NCI-H1048 (cell line): ENCODE data around the gene HMX2.
A peak's percentile ranks its signal among the peaks of the same experiment; 100 is the strongest.
"Not testable (repeated sequence)": the region's sequence is repeated elsewhere in the genome, so short reads cannot be mapped to it uniquely, and the experiment has no call there.

Experiments
- DNase-seq: peaks from one replicate; lab custom pipeline; 2025; lab: John Stamatoyannopoulos, UW

HMX2 gene

DNA sequence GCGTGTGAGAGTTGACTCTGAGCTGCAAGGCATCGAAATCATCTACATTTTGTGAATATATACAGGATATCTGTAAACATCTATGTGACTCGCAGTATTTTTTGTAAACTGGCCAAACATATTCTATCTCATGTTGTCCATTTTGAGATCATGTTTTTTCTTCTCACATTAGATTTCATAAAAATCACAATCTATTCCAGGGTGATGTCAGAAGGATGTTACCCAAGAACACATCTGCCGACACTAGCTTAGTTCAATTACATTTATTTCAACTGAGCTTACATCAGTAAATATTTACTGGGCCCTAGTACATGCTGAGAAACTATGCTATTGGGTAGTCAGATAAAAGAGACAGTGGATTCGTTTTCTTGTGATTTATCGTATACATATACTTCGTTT, 3.8 kb downstream of the HMX2 start:
- no peak for DNase-seq

DNA sequence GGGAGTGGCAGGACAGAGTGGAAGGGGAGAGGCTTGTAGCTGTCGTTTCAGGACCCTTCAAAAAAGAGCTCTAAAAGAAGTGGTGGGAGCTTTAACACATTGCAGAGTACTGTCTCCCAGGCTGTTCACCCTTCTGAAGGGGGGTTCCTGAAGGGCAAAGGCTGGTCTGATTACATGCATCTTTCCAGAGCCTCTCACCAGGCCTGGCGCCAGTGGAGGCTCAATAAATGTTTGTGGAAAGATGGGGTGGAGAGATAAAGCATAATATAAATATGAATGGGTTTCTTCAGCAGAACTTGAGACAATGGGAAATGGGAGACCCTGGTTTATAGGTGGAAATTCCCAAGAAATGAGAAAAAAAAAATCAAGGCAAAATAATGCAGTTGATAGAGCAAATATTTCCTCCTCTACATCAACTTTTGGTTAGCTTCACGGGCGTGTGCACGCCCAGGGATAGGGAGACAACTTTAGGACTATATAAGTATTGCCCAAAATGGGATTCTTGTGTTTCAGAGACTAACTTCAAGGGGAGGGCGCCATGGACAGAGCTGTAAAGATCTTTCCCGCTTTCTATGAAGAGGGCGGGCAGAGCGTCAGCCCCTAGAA, 5.7 kb downstream of the HMX2 start:
- no peak for DNase-seq

DNA sequence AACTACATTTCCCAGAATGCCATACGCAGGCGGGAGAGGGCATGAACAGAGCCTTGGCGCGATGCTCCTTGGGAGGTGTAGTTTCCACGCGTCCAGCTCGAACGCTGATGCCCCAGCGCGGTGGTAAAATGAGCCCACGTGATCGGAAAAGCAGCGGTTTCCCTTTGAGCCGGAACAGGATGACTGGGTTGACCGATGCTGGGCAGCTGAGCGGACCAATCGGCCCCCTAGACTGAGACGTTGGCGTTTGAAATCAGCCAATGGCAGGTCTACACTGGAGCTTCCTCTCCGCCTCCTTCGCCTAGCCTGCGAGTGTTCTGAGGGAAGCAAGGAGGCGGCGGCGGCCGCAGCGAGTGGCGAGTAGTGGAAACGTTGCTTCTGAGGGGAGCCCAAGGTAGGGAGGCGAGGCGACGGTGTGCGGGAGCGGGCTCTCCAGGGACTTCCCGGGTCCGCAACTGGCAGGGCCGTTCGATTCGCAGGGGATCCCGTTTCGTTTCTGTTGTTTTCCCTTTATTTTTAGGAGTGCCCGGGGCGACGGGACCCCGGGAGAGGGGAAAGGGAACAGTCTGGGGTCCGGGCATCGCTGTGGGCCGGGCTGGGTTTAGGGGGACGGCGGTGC, 6.3 kb downstream of the HMX2 start, which contains the start of gene BUB3:
TSS of gene BUB3 (plus strand) at position 311 of the 619 bp plus-strand sequence. CDS start 516 bp downstream, outside the sequence.
- peak; percentile 99 for DNase-seq

DNA sequence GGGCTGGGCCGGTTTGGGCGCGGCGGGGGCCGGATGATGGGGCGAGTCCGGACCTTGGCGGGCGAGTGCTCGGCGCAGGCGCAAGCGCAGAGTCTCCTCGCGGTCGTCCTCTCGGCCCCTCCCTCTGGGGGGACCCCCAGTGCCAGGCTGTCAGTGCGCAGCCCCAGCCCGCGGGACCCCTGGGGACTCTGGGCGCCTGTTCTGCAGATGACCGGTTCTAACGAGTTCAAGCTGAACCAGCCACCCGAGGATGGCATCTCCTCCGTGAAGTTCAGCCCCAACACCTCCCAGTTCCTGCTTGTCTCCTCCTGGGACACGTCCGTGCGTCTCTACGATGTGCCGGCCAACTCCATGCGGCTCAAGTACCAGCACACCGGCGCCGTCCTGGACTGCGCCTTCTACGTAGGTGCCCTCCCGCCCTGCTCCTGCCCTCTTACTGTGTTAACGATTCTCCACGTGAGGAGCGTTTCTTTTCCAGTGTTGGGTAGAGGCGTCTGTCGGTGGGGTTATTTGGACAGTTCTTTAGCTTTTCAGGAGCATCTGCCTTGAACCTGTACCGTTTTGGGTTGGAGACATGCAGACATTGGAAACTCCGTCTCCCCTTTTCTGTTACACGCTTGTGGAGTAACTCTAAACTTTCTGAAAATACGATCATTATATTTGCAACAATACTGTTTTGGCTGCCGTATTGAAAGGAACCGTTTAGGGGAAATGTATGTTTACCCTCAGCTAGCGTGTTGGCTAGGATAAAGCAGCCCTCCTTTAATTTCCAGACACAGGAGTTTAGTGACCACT, 7.0 kb downstream of the HMX2 start:
- DNase-seq, result no peak

DNA sequence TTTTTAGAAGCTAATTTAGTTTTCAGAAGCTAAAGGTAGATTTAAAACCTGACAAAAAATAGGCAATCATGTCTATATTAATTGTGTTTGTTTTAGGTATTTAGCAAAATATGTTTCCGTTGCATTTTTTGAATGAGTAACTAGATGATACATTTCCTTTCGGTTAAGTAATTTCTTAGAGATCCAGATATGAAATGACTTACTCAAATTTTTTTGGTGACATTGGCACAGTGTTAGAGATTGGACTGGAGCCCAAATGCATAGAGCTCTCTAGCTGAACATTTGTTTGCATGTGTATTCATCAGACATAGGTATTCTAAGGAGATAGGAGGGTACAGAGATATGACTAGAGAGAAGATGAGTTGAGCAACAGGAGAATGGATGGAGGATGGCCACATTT, 8.1 kb downstream of the HMX2 start:
- DNase-seq, result no peak

DNA sequence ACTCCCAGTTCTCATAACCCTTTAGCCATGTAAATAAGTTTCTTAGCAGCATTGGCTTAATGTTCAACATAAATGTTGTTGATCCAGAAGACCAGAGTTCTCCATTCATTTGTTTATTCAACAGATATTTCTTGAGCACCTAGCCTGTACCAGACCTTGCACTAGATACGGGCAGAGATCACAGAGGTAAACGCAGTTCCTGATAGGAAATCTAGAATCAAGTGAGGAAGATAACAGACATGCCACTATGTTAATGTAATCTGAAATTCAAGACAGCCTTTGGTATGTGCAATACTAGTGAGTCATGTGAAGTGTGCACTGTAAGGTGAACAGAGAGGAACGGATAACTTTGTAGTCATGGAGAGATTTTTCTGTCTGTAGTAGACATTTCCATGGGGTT, 9.3 kb downstream of the HMX2 start:
- no peak for DNase-seq

DNA sequence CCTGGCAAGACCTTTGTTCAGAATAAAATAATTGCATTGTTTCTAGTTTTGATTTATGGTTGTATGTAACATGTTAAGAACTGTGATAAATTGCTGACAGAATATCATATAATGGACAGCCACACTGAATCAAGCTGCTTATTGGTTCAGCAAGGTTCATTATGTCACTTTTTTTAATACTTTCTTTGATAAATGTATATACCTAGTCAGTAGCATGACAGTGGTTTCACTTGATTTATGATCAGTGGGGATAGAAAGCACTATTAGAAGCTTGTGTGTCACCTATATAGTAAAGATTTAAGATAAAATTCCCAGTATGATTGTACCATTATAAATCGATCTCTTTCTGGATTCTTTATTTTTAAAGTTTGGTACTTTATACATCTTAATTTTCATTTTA, 10.7 kb downstream of the HMX2 start:
- DNase-seq, result no peak

DNA sequence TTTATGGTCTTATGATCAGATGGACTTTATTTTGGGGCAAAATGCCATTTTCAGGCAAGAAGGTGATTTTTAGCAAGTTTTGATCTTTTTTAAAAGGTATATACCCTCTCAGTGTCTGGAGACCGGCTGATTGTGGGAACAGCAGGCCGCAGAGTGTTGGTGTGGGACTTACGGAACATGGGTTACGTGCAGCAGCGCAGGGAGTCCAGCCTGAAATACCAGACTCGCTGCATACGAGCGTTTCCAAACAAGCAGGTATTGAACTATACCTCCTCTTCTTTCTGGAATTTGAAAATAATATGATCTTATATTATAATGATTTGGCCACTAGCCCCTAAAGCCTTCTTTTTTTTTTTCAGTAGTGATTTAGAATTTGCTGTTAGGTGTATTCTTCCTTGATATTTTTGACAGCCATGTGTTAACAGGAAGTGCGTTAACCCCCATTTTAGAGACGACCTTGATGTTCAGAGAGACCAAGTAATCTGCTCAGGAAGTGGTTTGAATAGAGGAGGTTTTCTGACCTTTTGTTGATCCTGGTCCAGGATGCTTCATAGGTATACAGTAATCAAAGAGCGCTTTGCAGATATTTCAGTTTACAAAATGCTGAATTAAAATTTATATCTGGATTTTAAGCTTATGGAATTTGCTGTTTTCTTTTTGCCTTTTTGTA, 12.5 kb downstream of the HMX2 start:
- DNase-seq, result no peak

DNA sequence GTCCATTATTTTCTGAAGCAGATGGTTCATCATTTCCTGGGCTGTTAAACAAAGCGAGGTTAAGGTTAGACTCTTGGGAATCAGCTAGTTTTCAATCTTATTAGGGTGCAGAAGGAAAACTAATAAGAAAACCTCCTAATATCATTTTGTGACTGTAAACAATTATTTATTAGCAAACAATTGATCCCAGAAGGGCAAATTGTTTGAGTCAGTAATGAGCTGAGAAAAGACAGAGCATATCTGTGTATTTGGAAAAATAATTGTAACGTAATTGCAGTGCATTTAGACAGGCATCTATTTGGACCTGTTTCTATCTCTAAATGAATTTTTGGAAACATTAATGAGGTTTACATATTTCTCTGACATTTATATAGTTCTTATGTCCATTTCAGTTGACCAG, 16.4 kb downstream of the HMX2 start:
- no peak for DNase-seq

DNA sequence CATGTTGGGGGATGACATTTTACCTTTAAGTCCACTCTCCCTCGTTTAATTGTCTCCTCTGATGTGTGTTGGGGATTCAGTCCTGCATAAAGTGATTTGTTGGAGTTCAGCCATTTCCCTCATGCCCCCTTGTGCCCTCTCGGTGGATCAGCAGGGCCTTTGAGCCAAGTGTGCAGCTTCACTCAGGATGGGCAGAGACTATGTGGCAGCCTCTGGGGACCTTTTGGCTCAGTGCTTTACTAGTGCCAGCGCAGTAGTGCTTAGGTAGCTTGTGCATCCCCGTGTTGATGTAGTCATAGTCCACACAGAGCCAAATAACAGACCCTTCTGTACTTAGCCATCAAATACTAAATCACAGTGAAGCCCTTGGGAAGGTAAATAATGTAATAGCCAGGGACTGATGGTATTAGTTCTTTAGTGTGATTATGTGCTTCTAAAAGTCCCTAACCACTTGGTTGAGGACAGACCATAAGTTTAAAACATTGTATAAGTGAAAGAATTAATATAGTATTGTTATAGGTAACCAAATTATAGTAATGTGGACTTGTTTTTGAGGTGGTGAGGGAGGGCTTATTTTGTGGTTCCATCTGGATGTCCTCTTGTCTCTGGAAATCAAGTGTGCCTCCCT, 17.6 kb downstream of the HMX2 start:
- no peak for DNase-seq

DNA sequence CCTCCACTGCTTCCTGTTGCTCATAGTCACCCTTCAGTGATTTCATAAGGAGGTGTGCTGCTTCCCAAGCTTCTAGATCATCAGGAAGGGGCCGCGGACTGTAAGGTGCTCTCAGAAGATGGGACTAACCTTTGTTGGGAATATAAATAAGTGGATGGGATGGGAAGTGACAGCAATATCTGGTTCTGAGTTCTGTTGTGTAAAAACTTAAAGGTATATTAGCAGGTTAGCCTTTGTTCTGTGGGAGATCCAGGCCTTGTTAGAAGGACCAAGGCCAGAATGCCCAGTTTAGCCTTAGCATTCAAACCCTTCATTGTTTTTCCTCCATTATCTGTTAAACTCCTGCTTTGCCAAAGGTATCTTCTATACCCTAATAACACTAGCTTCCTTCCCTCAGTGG, 18.7 kb downstream of the HMX2 start:
- DNase-seq, result no peak

DNA sequence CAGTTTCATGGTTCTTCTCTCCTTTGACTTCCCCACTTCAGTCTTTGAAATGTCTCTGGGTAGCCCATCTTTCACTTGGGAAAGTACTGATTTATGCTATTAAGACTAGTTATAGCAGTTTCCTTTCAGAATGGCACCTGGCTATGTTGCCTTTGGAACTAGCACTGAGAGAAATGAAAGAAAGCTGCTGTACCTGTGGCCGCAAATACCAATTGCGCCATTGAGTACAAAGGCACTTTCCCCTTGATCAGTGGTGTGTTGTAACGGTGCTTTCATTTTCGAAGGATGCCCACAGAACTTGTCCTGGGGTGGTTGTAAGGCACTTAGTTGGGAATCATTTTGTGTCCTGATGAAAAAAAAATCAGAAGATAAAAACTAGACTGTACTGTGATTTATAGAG, 23.0 kb downstream of the HMX2 start:
- DNase-seq, result no peak

DNA sequence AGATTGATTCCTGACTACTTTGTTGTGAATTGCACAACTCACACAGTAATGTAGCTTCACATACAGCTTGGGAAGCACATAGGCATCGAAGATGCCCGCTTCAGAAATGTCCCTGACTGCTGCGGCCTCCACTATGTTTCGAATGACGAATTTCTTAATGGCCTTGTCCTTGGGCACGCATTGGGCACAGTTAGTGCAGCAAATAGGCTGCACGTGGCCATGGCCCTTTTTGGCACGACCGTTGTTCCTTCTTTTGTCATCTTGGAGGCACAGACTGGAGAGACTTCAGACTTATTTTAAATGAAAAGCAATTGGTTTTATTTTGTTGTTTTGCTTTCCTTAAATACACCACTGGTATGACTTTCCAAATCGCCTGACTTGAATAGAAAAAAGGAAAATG, 23.7 kb downstream of the HMX2 start:
- not testable (repeated sequence) for DNase-seq

DNA sequence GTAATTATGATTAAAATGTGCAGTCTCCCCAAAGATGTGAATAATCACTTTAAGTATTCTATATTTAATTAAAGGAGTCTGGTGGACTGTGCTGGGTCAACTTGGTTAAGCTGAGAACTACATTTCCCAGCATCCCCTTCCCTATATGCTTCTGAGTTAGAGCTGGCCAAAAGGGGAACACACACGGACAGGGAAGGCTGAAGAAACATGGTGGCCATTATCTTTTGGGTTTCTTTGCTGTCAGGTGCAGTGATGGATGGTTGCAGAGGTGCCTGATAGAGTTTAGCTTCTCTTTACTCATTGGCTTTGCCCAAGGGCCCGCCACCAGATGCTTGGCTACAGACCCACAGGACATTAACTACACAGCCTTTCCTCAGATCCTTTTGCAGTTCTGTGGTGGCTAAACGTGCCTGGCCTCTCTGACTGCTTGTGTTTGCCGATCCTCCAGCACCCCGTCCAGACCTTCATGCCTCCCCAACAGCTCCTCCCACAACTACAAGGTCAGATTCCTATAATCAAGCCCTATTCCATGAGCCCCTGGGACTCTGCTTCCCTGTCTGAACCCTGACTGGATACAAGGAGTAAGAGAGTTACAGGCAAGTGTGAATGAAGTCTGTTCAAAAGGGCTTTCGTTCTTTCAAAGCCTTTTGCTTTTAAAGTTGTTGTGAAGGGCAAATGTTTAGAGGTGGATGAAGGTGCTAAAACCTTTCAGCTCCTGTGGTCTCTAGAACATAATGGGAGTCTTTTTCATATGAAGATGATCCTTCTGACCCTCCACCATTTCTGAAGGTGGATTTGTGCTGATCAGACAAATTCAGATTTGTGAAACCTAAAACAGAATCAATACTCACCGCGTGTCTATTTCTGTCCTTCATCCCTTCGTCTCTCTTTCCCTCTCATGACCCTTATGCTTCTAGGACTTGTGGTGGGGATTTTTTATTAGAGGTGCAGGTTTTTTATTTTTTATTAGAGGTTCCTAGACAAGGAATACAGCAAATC, 27.8 kb downstream of the HMX2 start:
- DNase-seq, result no peak

DNA sequence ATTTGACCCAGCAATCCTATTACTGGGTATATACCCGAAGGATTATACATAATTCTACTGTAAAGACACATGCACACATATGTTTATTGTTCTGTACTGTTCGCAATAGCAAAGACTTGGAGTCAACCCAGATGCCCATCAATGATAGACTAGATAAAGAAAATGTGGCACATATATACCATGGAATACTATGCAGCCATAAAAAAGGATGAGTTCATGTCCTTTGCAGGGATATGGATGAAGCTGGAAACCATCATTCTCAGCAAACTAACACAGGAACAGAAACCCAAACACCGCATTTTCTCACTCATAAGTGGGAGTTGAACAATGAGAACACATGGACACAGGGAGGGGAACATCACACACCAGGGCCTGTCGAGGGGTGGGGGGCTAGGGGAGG, 30.5 kb downstream of the HMX2 start:
- not testable (repeated sequence) for DNase-seq

DNA sequence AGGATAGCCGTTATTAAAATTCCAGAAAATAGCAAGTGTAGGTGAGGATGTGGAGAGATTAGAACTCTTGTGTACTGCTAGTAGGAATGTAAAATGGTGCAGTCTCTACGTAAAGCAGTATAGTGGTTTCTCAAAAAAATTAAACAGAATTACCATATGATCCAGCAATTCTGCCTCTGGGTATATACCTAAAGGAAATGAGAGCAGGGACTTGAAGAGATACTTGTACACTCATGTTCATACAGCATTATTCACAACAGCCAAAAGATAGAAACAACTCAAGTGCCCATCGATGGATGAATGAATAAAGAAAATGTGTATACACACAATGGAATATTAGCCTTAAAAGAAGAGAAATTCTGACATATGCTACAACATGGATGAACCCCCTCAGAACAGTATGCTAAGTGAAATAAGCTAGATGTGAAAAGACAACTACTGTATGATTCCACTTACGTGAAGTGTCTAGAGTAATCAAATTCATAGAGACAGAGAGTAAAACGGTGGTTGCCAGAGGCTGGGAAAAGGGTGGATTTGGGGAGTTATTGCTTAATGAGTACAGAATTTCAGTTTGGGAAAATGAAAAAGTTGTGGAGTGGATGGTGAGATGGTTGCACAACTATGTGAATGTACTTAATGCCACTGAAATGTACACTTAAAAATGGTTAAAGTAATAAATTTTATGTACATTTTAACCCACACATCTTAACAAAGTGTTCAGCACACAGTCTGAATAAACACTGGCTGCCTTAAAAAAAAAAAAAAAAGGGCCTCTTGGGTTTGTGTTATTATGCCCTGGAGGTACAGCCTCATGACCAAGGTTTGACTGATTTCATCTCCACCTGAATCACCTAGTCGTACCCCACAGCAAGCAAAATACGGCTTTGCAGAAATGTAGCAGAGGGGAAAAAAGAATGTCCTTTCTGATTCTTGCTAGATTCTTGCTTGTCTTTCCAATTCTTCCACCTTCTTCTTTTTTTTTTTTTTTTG, 32.5 kb downstream of the HMX2 start:
- no peak for DNase-seq

DNA sequence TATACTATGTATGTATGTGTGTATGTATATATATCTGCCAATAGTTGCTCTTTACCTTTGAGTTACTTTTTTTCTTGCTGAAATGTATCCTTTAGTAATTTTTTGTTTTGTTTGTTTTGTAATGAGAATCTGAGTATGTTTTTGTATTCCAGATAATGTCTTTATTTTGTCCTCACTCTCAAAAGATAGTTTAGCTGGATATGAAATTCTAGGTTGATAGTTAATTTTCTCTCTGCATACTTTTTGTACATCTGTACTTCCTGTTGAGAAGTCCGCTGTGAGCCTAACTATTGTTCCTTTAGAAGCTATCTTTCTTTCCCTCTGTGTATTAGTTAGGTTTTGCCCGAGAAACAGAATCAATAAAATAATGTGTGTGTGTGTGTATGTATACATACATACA, 35.8 kb downstream of the HMX2 start:
- no peak for DNase-seq

DNA sequence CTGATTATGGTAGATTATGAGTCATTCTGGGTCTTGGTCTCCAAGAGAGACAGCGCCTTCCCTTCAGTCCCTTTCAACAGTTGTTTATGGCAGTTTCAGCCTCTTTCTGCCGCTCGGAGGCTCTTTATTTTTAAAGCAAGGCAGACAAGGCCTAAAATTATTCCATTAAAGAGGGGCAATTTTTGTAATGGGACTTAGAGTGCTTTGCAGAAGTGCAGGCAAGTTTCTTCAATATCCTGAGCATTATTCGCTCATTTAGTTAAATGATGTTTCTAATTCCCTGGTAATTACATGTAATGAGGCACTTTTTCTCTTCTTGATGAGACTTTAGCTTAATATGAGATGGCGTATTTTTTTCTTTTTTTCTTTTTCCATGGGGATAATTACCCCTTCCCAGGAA, 39.8 kb downstream of the HMX2 start:
- no peak for DNase-seq

DNA sequence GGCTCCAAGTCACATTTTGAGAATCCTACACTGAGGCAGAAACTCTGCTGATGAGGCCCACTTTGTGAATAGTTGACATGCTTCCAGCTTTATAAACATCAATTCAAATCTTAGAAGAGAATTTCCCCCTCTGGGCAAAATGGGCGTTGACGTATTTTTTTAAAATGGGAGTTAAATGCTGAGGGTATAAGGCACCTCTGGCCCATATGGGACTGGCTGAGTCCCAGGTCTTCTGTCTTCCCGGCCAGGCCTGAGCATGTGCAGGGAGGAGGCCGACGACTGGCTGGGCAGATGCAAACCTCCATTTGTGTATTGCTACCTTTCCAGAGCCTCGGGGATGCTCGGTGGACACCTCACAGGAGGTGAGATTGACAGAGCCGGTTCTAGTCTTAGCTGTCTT, 44.0 kb downstream of the HMX2 start:
- no peak for DNase-seq

DNA sequence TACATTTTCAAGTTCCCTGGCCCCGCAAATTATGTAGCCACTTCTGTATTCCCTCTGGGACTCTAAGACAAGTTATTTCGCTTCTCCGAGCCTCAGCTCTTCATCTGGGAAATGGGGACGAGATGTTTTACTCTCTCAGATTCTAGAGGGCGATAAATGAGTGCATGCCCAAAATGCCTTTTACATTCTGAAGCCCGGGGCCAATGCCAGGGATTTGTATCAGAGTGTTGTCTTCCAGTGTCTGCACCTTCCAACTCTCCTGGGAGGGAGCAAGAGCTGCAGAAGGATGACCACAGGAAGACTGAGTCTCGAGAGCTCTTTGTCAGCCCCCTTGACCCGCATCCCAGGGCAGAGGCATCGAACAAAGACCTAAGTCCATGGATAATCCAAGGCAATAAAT, 46.1 kb downstream of the HMX2 start:
- DNase-seq, result no peak
